Natural killer cell (primary cell): Measurements from ENCODE around the gene PEDS1. TPM values are rescaled to one million over a fixed set of nuclear protein-coding genes. Genes with fewer than 3 reads are reported as not detected.
A peak's percentile ranks its signal among the peaks of the same experiment; 100 is the strongest.

Experiments used
- ATAC-seq, 3 donors: fragments of 150-1000 bp in 2 of 3; fragments of 200-7000 bp in 1 of 3; cut with Tn5 transposase; 1 replicate in 1 of 3; 2 replicates in 2 of 3; pipeline ENCODE4 v1.10.0; 2021; ENCODE audit warnings: mild to moderate bottlenecking in 2 of 3, moderate library complexity in 2 of 3
- DNase-seq, 2 donors: peaks; one replicate each; pipeline versions ENCODE4 v3.0.0 to v3.0.0-alpha.2; 2013 to 2021; ENCODE audit warnings: mixed read lengths in 1 of 2
- H3K27ac ChIP-seq: one replicate; pipeline ENCODE4 v1.5.1; 2013; ENCODE audit warnings: mild to moderate bottlenecking, low read length
- H3K27me3 ChIP-seq: one replicate; pipeline ENCODE4 v1.6.1; 2013; ENCODE audit warnings: low read length; ENCODE audit not compliant: control insufficient read depth, insufficient read depth
- H3K36me3 ChIP-seq: one replicate; pipeline ENCODE4 v1.6.1; 2013; ENCODE audit warnings: low read length; ENCODE audit not compliant: control insufficient read depth, insufficient read depth
- H3K4me1 ChIP-seq: one replicate; pipeline ENCODE4 v1.6.1; 2013; ENCODE audit warnings: low read length; ENCODE audit not compliant: control insufficient read depth, insufficient read depth
- H3K4me3 ChIP-seq: one replicate; pipeline ENCODE4 v1.5.1; 2013; ENCODE audit warnings: low read length
- H3K9me3 ChIP-seq: one replicate; pipeline ENCODE4 v1.6.1; 2013; ENCODE audit warnings: low read length; ENCODE audit not compliant: control insufficient read depth, insufficient read depth
- H3K27ac Mint-ChIP-seq, 2 donors: one replicate each; pipeline ENCODE4 v1.8.0; 2022; ENCODE audit warnings: mild to moderate bottlenecking in 2 of 2, mixed read lengths in 2 of 2, moderate library complexity in 1 of 2
- H3K27me3 Mint-ChIP-seq, 2 donors: one replicate each; pipeline ENCODE4 v1.8.0; 2022; ENCODE audit warnings: low read depth in 2 of 2, mixed read lengths in 2 of 2
- H3K36me3 Mint-ChIP-seq: one replicate; pipeline ENCODE4 v1.8.0; 2022; ENCODE audit warnings: mixed read lengths
- H3K4me1 Mint-ChIP-seq, 2 donors: one replicate each; pipeline ENCODE4 v1.8.0; 2022; ENCODE audit warnings: mixed read lengths in 2 of 2
- H3K4me3 Mint-ChIP-seq: one replicate; pipeline ENCODE4 v1.8.0; 2022; ENCODE audit warnings: mild to moderate bottlenecking, moderate library complexity, mixed read lengths
- H3K9me3 Mint-ChIP-seq, 2 donors: one replicate each; pipeline ENCODE4 v1.8.0; 2022; ENCODE audit warnings: mixed read lengths in 2 of 2
- CTCF ChIP-seq: fragments of 200-600 bp; IDR thresholded peaks from one replicate; pipeline ENCODE4 v1.8.0; 2022; ENCODE audit warnings: antibody characterized with exemption
- WGBS: methylation state at CpG from one replicate; pipeline ENCODE4 v1.1.7; 2013; ENCODE audit warnings: missing lambda C conversion rate; ENCODE audit not compliant: insufficient coverage; 5-methylcytosine and 5-hydroxymethylcytosine counted together
- intact Hi-C: fragments of 100-400 bp; cut with micrococcal nuclease; formaldehyde crosslinking; loops from one replicate; pipeline ENCODE4 v1.14.2; 2022
- total RNA-seq, 4 donors: library from RNA; stranded (reverse); fragments of 120-200 nt in 1 of 4; gene quantifications; one replicate each; pipeline versions ENCODE4 v1.2.3 to v1.2.4, GENCODE V29; 2013 to 2022

The PEDS1 gene
- total RNA-seq, 3 donors from 2014 or later (not counting 1 experiment from before 2014, with no cell fraction given) = 27.4 to 32.8 (median 31.5) TPM

- Mint-ChIP-seq H3K36me3 (no peaks in the 10 kb centered on the region), H3K9me3 (no peaks in the 10 kb centered on the region), H3K4me1 (peaks cover 87 to 95% of the 10 kb centered on the region in 2 donors), H3K27me3 (no peaks in the 10 kb centered on the region), H3K4me3 (peak overlapping the region; percentile 100), H3K27ac (peak overlapping the region; percentile 95 to 99)
- ATAC-seq (peak; percentile 62 to 82 (median 77)), DNase-seq (peak; percentile 58 to 81)
- Histone ChIP-seq H3K4me1 (peaks cover 79% of the 10 kb centered on the region), H3K4me3 (no peak overlapping the region), H3K27me3 (no peaks in the 10 kb centered on the region), H3K36me3 (peaks cover 2% of the 10 kb centered on the region), H3K9me3 (no peaks in the 10 kb centered on the region), H3K27ac (peak overlapping the region; percentile 92)
- TF ChIP-seq CTCF = no peak
- WGBS = 1% methylated on average over 3 of the region's 4 CpGs
- intact Hi-C loops = loop anchor here (1.0 to 10.0 kb wide), 3 partner anchors 276 to 446 kb away; no protein-coding TSS in a partner anchor
Observed at GRCh38 chr20:50110141-50111047, 43.1 kb downstream of the PEDS1 start.

GRCh38 chr20:50108556-50109235 is 44.8 kb downstream of the PEDS1 start:
- peak overlapping the region; percentile 39 for H3K27ac ChIP-seq

GRCh38 chr20:50107796-50108331 is 45.7 kb downstream of the PEDS1 start:
- no peak for DNase-seq
- H3K4me3 Mint-ChIP-seq = peak overlapping the region; percentile 53
- Histone ChIP-seq H3K36me3 (peaks cover 3% of the 10 kb centered on the region), H3K9me3 (no peaks in the 10 kb centered on the region), H3K4me1 (peaks cover 68% of the 10 kb centered on the region), H3K4me3 (no peak overlapping the region), H3K27ac (peak overlapping the region; percentile 39), H3K27me3 (no peaks in the 10 kb centered on the region)
- H3K9me3 Mint-ChIP-seq = no peaks in the 10 kb centered on the region
- H3K27me3 Mint-ChIP-seq = no peaks in the 10 kb centered on the region
- H3K4me1 Mint-ChIP-seq = peaks cover 77 to 83% of the 10 kb centered on the region in 2 donors
- 72% methylated on average over 6 of the region's 6 CpGs for WGBS
- intact Hi-C loops = no loop called here
- no peak for TF ChIP-seq CTCF
- peak overlapping the region; percentile 95 to 99 for H3K27ac Mint-ChIP-seq
- no peak for ATAC-seq
- H3K36me3 Mint-ChIP-seq = no peaks in the 10 kb centered on the region

More at GRCh38 chr20:50108556-50109235, 44.8 kb downstream of the PEDS1 start:
- H3K27ac Mint-ChIP-seq = peak overlapping the region; percentile 95 to 99
- H3K9me3 ChIP-seq = no peaks in the 10 kb centered on the region
- no peak for TF ChIP-seq CTCF
- no peaks in the 10 kb centered on the region for H3K27me3 Mint-ChIP-seq
- no peak overlapping the region for H3K4me3 ChIP-seq
- 100% methylated on average over 3 of the region's 4 CpGs for WGBS
- no peaks in the 10 kb centered on the region for H3K36me3 Mint-ChIP-seq
- H3K36me3 ChIP-seq = peaks cover 2% of the 10 kb centered on the region
- H3K27me3 ChIP-seq = no peaks in the 10 kb centered on the region
- H3K4me3 Mint-ChIP-seq = peak overlapping the region; percentile 100
- H3K4me1 ChIP-seq = peaks cover 69% of the 10 kb centered on the region
- peaks cover 77 to 84% of the 10 kb centered on the region in 2 donors for H3K4me1 Mint-ChIP-seq
- ATAC-seq = no peak
- intact Hi-C loops = no loop called here
- no peaks in the 10 kb centered on the region for H3K9me3 Mint-ChIP-seq
- DNase-seq = no peak
